Measurements from ENCODE around the gene NDUFA11. TPM values are rescaled to one million over a fixed set of nuclear protein-coding genes. Genes with fewer than 3 reads are reported as not detected.

The NDUFA11 gene
- polyA plus RNA-seq, 1 of the 3 experiments (the other 2 are of a cell fraction), result 534 TPM

- peaks cover 0 to 18% of the 10 kb centered on the region in 2 experiments for H3K36me3 ChIP-seq (replicated peaks in 1 of 2; ENCODE audit: control insufficient read depth in 1 of 2, insufficient read depth in 2 of 2, low read length in 1 of 2)
- no peak overlapping the region for H2AFZ ChIP-seq (ENCODE audit: low read depth)
- CTCF ChIA-PET, result interaction anchor here (1.0 to 4.6 kb wide), 13 partner anchors 8 to 130 kb away, joined by 3 to 73 read pairs (median 6); partner anchors contain the start of gene NRTN
- POLR2A ChIA-PET, result no interaction called here
- peak; percentile 83 for DNase-seq
- H3K27ac ChIP-seq (ENCODE audit: low read depth in 2 of 2, low read length in 1 of 2), result no peak overlapping the region; a peak in 1 of 4 replicates
- TF ChIP-seq CTCF (IDR thresholded peaks at IDR 0.05) (peak; percentile 70), FOXJ3 (CRISPR knock-in tag; IDR thresholded peaks at IDR 0.05) (no peak), USF1 (IDR thresholded peaks at IDR 0.05; ENCODE audit: borderline replicate concordance, low read depth) (no peak), RAD21 (IDR thresholded peaks at IDR 0.05; ENCODE audit: low read length) (peak; percentile 70), SMC3 (IDR thresholded peaks at IDR 0.05; ENCODE audit: low read depth, low read length) (peak; percentile 59)
- H3K9me2 ChIP-seq, result no peaks in the 10 kb centered on the region
- no peaks in the 10 kb centered on the region for H3K79me2 ChIP-seq (ENCODE audit: insufficient read depth)
- H3K4me2 ChIP-seq, result no peak overlapping the region
- H3K9ac ChIP-seq, result no peak overlapping the region
- H3K4me1 ChIP-seq (ENCODE audit: control insufficient read depth in 1 of 2, insufficient read depth in 2 of 2, low read depth in 1 of 2, low read length in 1 of 2), result peaks cover 0 to 44% of the 10 kb centered on the region in 2 experiments; a peak in 1 of 4 replicates
- H3F3A ChIP-seq (replicated peaks; ENCODE audit: insufficient read depth), result no peaks in the 10 kb centered on the region
- H3K27me3 ChIP-seq (ENCODE audit: insufficient read depth), result no peaks in the 10 kb centered on the region
- no peak overlapping the region; a peak in 1 of 4 replicates for H3K4me3 ChIP-seq (ENCODE audit: low read depth in 2 of 2, low read length in 1 of 2)
- no peaks in the 10 kb centered on the region for H4K20me1 ChIP-seq (ENCODE audit: insufficient read depth)
- H3K9me3 ChIP-seq, result no peaks in the 10 kb centered on the region
- WGBS (ENCODE audit: low lambda C conversion rate), result 66% methylated on average over 23 of the region's 48 CpGs
Observed at GRCh38 chr19:5891938-5892771, 11.4 kb downstream of the NDUFA11 start.

- Histone ChIP-seq H3K27me3 (ENCODE audit: insufficient read depth) (no peaks in the 10 kb centered on the region), H3K27ac (ENCODE audit: low read depth in 2 of 2, low read length in 1 of 2) (no peak overlapping the region)
- POLR2A ChIA-PET, result no interaction called here
Observed at GRCh38 chr19:5891572-5891937, 12.0 kb downstream of the NDUFA11 start.

More at GRCh38 chr19:5891572-5891937, 12.0 kb downstream of the NDUFA11 start:
- 60% methylated on average over 1 of the region's 4 CpGs for WGBS (ENCODE audit: low lambda C conversion rate)
- no peak overlapping the region for H3K4me3 ChIP-seq (ENCODE audit: low read depth in 2 of 2, low read length in 1 of 2)
- H3K9ac ChIP-seq, result no peak overlapping the region
- H3K9me3 ChIP-seq, result no peaks in the 10 kb centered on the region
- CTCF ChIA-PET, result interaction anchor here (0.9 to 4.6 kb wide), 7 partner anchors 63 to 94 kb away, joined by 3 to 73 read pairs (median 8); partner anchors contain the start of gene NRTN
- TF ChIP-seq TCF12 (IDR thresholded peaks at IDR 0.05) (no peak), MEF2A (IDR thresholded peaks at IDR 0.05; ENCODE audit: borderline replicate concordance, low read depth) (no peak), JUND (IDR thresholded peaks at IDR 0.05) (0 out of 2 replicates have a peak, but pooled peaks have one; percentile 7), POLR2AphosphoS5 (IDR thresholded peaks at IDR 0.05; ENCODE audit: low read depth, low read length) (no peak), RXRA (IDR thresholded peaks at IDR 0.05; ENCODE audit: borderline replicate concordance, low read depth) (no peak)
- no peaks in the 10 kb centered on the region for H3F3A ChIP-seq (replicated peaks; ENCODE audit: insufficient read depth)
- no peak overlapping the region for H3K4me2 ChIP-seq
- peaks cover 0 to 44% of the 10 kb centered on the region in 2 experiments; a peak in 1 of 4 replicates for H3K4me1 ChIP-seq (ENCODE audit: control insufficient read depth in 1 of 2, insufficient read depth in 2 of 2, low read depth in 1 of 2, low read length in 1 of 2)
- no peaks in the 10 kb centered on the region for H3K79me2 ChIP-seq (ENCODE audit: insufficient read depth)
- no peaks in the 10 kb centered on the region for H3K9me2 ChIP-seq
- DNase-seq, result peak; percentile 41
- no peaks in the 10 kb centered on the region for H4K20me1 ChIP-seq (ENCODE audit: insufficient read depth)
- H3K36me3 ChIP-seq (replicated peaks in 1 of 2; ENCODE audit: control insufficient read depth in 1 of 2, insufficient read depth in 2 of 2, low read length in 1 of 2), result peaks cover 0 to 12% of the 10 kb centered on the region in 2 experiments
- H2AFZ ChIP-seq (ENCODE audit: low read depth), result no peak overlapping the region
